ENCODE data around the gene PLTP. TPM values are rescaled to one million over a fixed set of nuclear protein-coding genes. Genes with fewer than 3 reads are reported as not detected.

The PLTP gene
- total RNA-seq, 1 experiment from 2014 or later: 4.7 TPM

DNA sequence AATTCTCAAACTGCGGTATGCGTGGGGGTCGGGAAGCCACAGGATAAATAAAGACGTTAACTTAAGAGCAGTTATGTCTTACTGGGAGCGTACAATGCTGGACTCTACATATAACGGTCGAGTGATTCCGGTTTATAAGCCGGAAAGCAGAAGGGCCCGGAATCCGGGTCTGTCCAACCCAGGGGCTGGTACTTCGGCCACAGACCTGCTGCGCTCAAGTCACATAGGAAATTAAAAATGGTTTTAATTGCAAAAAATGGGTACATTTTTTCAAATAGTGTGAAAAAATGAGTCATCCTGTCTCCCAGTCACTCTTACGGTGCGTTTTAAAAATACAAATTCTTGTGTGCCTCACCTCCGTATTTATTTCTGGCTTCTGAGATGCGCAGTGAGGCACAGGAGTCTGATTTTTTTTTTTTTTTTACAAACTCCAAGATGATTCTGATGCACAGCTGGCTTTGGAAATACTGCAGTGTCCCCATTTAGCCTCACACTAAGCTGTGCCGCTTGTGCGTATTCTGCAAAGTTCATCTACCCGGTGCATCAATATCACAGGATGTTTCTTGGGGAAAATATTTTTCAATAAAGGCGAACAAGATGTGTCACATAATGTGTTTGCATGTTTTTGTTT is 23.6 kb upstream of the PLTP start:
- Histone ChIP-seq H3K79me2 (ENCODE audit: insufficient read depth, low read length) (peaks cover 31% of the 10 kb centered on the region), H3K4me2 (ENCODE audit: low read length) (peak overlapping the region; percentile 76), H4K20me1 (ENCODE audit: insufficient read depth) (no peaks in the 10 kb centered on the region), H3K9me3 (ENCODE audit: control insufficient read depth in 1 of 2, insufficient read depth in 1 of 2, low read depth in 1 of 2, low read length in 2 of 2) (no peaks in the 10 kb centered on the region), H2AFZ (ENCODE audit: low read depth, low read length, poor library complexity, severe bottlenecking) (no peak overlapping the region), H3K9ac (ENCODE audit: low read length) (peak overlapping the region; percentile 98), H3K36me3 (ENCODE audit: control insufficient read depth in 1 of 2, insufficient read depth in 2 of 2, low read length in 2 of 2) (peaks cover 14 to 27% of the 10 kb centered on the region in 2 experiments), H3K4me3 (replicated peaks in 1 of 2; ENCODE audit: low read depth in 1 of 2, low read length in 2 of 2) (peak overlapping the region; percentile 91 to 94), H3K9me2 (ENCODE audit: insufficient read depth) (no peaks in the 10 kb centered on the region), H3K4me1 (ENCODE audit: control insufficient read depth in 1 of 2, insufficient read depth in 2 of 2, low read length in 2 of 2) (peaks cover 4 to 32% of the 10 kb centered on the region in 2 experiments; a peak in 3 of 4 replicates), H3K27ac (ENCODE audit: low read depth, low read length) (peak overlapping the region; percentile 49), H3K27me3 (ENCODE audit: insufficient read depth, low read length) (no peaks in the 10 kb centered on the region)
- TF ChIP-seq, protein P1, sequence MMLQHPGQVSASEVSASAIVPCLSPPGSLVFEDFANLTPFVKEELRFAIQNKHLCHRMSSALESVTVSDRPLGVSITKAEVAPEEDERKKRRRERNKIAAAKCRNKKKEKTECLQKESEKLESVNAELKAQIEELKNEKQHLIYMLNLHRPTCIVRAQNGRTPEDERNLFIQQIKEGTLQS (IDR thresholded peaks at IDR 0.05): no peak
- TF ChIP-seq POLR2A (IDR thresholded peaks at IDR 0.05; ENCODE audit: borderline replicate concordance, extremely low read depth, insufficient read depth, insufficient read length): no peak
- no peak for TF ChIP-seq EZH2phosphoT487 (IDR thresholded peaks at IDR 0.05; ENCODE audit: borderline replicate concordance)
- TF ChIP-seq, protein P2, sequence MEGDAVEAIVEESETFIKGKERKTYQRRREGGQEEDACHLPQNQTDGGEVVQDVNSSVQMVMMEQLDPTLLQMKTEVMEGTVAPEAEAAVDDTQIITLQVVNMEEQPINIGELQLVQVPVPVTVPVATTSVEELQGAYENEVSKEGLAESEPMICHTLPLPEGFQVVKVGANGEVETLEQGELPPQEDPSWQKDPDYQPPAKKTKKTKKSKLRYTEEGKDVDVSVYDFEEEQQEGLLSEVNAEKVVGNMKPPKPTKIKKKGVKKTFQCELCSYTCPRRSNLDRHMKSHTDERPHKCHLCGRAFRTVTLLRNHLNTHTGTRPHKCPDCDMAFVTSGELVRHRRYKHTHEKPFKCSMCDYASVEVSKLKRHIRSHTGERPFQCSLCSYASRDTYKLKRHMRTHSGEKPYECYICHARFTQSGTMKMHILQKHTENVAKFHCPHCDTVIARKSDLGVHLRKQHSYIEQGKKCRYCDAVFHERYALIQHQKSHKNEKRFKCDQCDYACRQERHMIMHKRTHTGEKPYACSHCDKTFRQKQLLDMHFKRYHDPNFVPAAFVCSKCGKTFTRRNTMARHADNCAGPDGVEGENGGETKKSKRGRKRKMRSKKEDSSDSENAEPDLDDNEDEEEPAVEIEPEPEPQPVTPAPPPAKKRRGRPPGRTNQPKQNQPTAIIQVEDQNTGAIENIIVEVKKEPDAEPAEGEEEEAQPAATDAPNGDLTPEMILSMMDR (IDR thresholded peaks at IDR 0.05 in 2 of 3, conservative IDR thresholded peaks at IDR 0.05 in 1 of 3; ENCODE audit: borderline replicate concordance in 1 of 3, insufficient read depth in 1 of 3, low read depth in 2 of 3, low read length in 2 of 3): no peak
- no peak; the same call in none of the 2 replicates for TF ChIP-seq SIN3A (IDR thresholded peaks at IDR 0.05; ENCODE audit: low read depth)
- no peak for TF ChIP-seq RAD21 (IDR thresholded peaks at IDR 0.05; ENCODE audit: low read depth)
- TF ChIP-seq ZNF274 (IDR thresholded peaks at IDR 0.05; ENCODE audit: low read depth, low read length): no peak
- no peak for TF ChIP-seq FOSL1 (IDR thresholded peaks at IDR 0.05; ENCODE audit: low read depth)
- TF ChIP-seq TCF7L2 (IDR thresholded peaks at IDR 0.05; ENCODE audit: borderline replicate concordance, extremely low read depth, insufficient read depth, insufficient read length): no peak
- TF ChIP-seq, protein P3, sequence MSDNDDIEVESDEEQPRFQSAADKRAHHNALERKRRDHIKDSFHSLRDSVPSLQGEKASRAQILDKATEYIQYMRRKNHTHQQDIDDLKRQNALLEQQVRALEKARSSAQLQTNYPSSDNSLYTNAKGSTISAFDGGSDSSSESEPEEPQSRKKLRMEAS (IDR thresholded peaks at IDR 0.05): no peak
- no peak for TF ChIP-seq EGR1 (IDR thresholded peaks at IDR 0.05; ENCODE audit: low read depth)
- no peak for TF ChIP-seq JUND (IDR thresholded peaks at IDR 0.05)
- TF ChIP-seq CBX3 (IDR thresholded peaks at IDR 0.05; ENCODE audit: low read depth): no peak
- TF ChIP-seq ZFX (IDR thresholded peaks at IDR 0.05): no peak
- TF ChIP-seq YY1 (IDR thresholded peaks at IDR 0.05; ENCODE audit: extremely low read depth, insufficient replicate concordance, low read depth, low read length): no peak
- no peak for TF ChIP-seq SRF (IDR thresholded peaks at IDR 0.05; ENCODE audit: low read depth)
- no peak for TF ChIP-seq EZH2 (IDR thresholded peaks at IDR 0.05)
- POLR2A ChIA-PET: interaction anchor here (0.6 to 2.6 kb wide), 11 partner anchors 11 to 200 kb away, joined by 3 to 36 read pairs (median 5); partner anchors contain the start of genes ZNF335 and ZSWIM1
- intact Hi-C loops (cut with micrococcal nuclease): loop anchor here (10.0 kb wide), 2 partner anchors 101 to 391 kb away; partner anchors contain the start of genes EPPIN and SNX21
- no peak for DNase-seq (ENCODE audit: low read depth, low spot score)
- BruUV-seq (replicated peaks): TSS peak; percentile 72
- RAD21 ChIA-PET (ENCODE audit: low non-redundant PET in 1 of 2, low total read pairs in 2 of 2, uncharacterized antibody in 2 of 2, unreplicated experiment in 2 of 2): no interaction called here
- peak; percentile 9; the same call in 1 of the 2 replicates for ATAC-seq
- CTCF ChIA-PET: interaction anchor here (2.6 kb wide), 1 partner anchor 34 kb away, joined by 30 read pairs; no protein-coding TSS in a partner anchor

Measured in HCT116 (cell line).